Measurements from ENCODE around the gene VRK3.
A peak's percentile ranks its signal among the peaks of the same experiment; 100 is the strongest.
"Not testable (repeated sequence)": the region's sequence is repeated elsewhere in the genome, so short reads cannot be mapped to it uniquely, and the experiment has no call there.

VRK3 gene, protein sequence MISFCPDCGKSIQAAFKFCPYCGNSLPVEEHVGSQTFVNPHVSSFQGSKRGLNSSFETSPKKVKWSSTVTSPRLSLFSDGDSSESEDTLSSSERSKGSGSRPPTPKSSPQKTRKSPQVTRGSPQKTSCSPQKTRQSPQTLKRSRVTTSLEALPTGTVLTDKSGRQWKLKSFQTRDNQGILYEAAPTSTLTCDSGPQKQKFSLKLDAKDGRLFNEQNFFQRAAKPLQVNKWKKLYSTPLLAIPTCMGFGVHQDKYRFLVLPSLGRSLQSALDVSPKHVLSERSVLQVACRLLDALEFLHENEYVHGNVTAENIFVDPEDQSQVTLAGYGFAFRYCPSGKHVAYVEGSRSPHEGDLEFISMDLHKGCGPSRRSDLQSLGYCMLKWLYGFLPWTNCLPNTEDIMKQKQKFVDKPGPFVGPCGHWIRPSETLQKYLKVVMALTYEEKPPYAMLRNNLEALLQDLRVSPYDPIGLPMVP

DNA sequence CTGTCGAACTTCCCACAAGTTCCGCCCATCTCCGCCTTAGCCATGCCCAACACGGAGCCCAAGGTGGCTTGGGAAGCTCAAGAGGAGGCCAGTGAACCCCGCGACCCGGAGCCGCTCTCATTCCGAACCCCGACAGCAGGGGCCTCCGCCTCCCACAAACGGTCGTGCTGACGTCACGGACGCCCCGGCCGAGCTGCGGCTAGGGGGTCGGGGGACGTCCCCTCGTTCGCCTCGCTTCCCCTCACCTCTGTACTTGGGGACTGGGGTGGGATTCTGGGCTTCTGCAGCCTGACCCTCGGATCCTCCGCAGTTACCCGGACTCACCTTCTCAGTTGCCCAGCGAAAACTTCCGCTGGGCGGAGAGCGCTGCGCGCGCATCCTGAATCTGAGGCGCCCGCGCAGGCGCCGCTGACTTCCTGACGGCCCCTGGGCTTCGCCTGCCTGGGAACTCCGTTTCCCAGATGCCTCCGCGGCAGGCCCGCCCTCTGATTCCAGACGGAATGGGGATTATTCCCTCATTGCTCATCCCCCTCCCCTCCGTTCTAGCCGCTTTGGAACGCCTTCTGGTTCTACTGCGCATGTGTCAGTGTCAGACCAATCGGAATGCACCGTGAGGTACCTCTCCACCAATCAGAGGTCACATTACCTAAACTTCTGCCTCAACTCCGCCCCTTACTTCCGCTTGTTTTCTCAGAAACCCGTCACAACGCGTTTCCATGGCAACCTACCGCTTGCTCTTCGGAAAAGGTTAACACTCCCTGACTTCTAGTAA lies at the start of gene VRK3:
TSS of gene VRK3 (minus strand) at position 351 of the 772 bp plus-strand sequence. CDS start 9,210 bp downstream, outside the sequence.
- peak; percentile 100 for DNase-seq (ENCODE audit: low read depth, low spot score)

DNA sequence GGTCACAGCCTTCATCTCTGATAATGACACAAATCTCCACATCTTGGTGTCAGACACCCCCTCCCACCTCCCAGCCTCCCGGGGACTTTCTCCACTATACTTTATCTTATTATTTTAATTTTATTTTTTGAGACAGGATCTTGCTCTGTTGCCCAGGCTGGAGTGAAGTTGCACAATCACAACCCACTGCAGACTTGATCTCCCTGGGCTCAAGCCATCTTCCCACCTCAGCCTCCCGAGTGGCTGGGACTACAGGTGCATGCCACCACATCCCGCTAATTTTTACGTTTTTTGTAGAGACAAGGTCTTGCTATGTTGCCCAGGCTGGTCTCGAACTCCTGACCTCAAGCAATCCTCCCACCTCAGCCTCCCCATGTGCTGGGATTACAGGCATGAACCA lies 43.2 kb upstream of the VRK3 start:
- DNase-seq (ENCODE audit: low read depth, low spot score) = not testable (repeated sequence)

DNA sequence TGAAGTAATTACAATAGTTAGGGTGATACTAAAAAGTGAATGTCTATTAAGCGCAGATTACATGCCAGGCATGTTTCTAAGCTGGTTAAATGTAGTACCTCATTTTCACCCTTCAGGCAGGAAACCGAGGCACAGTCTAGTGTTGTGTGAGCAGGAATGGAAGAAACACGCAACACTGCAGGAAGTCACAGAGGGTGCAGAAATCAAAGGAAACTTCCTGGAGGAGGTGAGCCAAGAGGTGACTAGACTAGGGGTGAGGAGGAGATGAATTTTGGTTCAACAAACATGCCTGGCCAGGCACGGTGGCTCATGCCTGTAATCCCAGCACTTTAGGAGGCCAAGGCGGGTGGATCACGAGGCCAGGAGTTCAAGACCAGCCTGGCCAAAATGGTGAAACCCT lies 42.4 kb upstream of the VRK3 start:
- no peak for DNase-seq (ENCODE audit: low read depth, low spot score)

DNA sequence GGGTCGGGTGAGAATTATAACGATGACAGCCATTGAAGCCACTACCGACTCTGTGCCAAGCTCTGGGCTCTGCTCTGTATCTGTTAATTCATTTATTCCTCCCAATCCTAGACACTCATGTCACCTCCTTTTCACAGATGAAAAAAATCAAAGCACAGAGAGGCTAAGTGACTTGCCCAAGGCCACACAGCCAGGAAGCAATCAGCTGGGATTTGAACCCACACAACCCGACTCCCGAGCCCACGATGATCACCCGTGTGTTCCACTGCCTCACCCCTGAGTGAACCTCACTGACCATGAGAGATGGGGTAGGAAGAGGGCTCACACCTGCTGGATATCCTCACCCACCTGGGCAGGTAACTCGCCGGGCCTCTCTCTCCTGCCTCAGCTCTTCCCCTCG lies 40.8 kb upstream of the VRK3 start:
- no peak for DNase-seq (ENCODE audit: low read depth, low spot score)

- no peak for DNase-seq (ENCODE audit: low read depth, low spot score)
Observed at GRCh38 chr19:50061650-50062049, 36.5 kb upstream of the VRK3 start.

- DNase-seq (ENCODE audit: low read depth, low spot score) = no peak
Observed at GRCh38 chr19:50060107-50060506, 34.9 kb upstream of the VRK3 start.

GRCh38 chr19:50059045-50059444 lies 33.9 kb upstream of the VRK3 start:
- DNase-seq (ENCODE audit: low read depth, low spot score) = no peak

- DNase-seq (ENCODE audit: low read depth, low spot score) = no peak
Observed at GRCh38 chr19:50058425-50058824, 33.3 kb upstream of the VRK3 start.

DNA sequence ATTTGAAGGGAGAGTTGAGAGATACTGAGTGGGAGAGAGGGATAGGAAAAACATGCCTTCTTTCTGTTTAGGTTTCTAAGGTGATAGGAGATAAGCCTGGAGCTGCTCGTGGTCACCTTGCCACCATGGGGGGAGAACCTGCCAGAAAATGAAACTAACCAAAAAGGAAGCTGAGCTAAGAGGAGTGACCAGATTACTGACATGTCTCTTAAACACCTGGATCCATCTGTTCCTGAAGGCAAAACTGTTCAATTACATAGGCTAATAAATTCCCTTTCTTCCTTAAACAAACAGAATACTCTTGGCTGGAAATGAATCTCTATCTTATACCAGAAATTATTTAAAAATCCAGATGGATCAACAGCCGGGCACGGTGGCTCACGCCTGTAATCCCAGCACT lies 27.9 kb upstream of the VRK3 start:
- DNase-seq (ENCODE audit: low read depth, low spot score) = no peak

DNA sequence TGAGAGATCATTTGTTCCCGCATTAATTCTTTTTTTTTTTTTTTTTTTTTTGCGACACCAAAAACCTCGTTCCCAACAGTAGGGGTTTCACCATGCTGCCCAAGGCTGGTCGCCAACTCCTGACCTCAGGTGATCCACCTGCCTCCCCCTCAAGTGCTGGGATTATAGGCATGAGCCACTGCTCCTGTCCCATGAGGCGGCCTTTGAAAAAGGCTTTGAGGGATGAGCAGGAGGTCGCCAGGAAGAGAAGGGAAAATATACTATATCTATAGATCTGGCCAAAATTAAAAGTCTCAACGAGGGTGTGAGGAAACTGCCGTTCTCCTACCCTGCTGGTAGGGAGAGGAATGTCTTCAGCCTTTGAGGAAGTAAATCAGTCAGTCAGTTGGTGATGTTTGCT lies 26.8 kb upstream of the VRK3 start:
- DNase-seq (ENCODE audit: low read depth, low spot score) = no peak

GRCh38 chr19:50051228-50051895 lies 26.2 kb upstream of the VRK3 start:
- DNase-seq (ENCODE audit: low read depth, low spot score) = not testable (repeated sequence)

GRCh38 chr19:50050406-50051227 lies 25.4 kb upstream of the VRK3 start:
- DNase-seq (ENCODE audit: low read depth, low spot score) = peak; percentile 89

DNA sequence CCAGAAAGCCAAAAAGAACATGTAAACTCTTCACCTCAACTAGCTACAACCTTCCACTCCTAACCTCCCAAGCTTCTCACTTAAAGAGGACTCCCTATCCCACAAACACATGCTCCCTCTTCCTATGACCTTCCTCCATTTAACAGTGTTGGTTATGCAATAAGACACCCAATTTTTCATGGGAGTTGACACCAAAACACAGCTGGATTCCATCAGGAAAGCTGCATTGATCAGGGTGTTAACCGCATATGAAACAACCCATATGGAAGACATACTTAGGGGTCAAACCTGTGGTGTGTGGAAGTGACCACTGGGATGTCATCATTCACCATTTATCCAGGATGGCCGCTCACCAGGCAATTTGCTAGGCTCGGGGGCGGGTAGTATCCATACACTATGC lies 22.5 kb upstream of the VRK3 start:
- no peak for DNase-seq (ENCODE audit: low read depth, low spot score)

DNA sequence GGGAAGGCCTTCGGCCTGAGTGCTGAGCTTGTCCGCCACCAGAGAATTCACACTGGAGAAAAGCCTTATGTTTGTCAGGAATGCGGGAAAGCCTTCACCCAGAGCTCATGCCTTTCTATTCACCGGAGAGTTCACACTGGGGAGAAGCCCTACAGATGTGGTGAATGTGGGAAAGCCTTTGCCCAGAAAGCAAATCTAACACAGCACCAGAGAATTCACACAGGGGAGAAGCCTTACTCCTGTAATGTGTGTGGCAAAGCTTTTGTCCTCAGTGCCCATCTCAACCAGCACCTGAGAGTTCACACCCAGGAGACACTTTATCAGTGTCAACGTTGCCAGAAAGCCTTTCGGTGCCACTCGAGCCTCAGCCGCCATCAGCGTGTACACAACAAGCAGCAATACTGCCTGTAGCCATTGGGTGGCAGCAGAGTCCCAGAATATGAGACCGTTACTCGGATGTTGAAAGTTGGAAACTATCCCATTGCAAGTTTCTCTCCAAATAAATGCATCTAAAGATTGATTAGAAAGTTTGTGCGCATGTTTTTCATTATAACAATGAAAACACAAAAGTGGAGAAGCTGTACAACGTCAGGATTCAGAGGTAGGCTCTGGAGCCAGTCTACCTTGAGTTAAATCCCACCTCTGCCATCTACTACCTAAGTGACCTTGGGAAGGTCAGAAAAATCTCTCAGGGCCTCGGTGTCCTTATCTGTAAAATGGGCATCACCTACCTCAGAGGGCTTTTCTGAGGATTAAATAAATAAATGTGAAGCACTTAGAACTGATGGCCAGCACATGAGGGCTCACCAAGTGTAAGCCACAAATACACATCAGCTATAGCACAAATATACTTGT lies 21.7 kb upstream of the VRK3 start:
- peak; percentile 53 for DNase-seq (ENCODE audit: low read depth, low spot score)

DNA sequence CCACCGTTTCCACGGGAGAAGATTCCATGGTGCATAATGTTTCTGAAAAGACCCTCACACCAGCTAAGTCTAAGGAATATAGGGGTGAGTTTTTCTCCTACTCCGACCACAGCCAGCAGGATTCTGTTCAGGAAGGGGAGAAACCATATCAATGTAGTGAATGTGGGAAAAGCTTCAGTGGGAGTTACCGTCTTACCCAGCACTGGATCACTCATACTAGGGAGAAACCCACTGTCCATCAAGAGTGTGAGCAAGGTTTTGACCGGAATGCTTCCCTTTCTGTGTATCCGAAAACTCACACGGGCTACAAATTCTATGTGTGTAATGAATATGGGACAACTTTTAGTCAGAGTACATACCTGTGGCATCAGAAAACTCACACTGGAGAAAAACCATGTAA lies 19.8 kb upstream of the VRK3 start:
- no peak for DNase-seq (ENCODE audit: low read depth, low spot score)

DNA sequence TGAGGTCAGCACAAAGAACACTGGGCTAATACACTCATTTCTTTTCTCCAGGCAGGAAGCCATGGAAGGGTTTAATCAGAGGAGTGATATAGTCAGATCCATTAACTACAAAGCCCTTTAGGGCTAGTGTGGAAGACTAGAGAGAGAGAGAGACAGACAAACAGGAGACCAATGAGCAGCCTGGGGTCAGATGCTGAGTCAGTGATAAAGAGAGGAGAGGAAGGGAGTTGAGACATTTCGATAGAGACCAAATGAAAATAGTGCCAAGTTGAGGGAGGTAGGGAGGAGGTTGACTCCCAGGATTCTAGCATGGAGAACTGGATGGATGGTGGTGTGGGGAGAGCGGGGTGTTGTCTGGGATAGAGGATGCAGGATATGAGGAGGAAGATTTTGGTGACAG lies 18.8 kb upstream of the VRK3 start:
- no peak for DNase-seq (ENCODE audit: low read depth, low spot score)

GRCh38 chr19:50042363-50043024 lies 17.3 kb upstream of the VRK3 start:
- DNase-seq (ENCODE audit: low read depth, low spot score) = no peak

- DNase-seq (ENCODE audit: low read depth, low spot score) = no peak
Observed at GRCh38 chr19:50040967-50041366, 15.8 kb upstream of the VRK3 start.

DNA sequence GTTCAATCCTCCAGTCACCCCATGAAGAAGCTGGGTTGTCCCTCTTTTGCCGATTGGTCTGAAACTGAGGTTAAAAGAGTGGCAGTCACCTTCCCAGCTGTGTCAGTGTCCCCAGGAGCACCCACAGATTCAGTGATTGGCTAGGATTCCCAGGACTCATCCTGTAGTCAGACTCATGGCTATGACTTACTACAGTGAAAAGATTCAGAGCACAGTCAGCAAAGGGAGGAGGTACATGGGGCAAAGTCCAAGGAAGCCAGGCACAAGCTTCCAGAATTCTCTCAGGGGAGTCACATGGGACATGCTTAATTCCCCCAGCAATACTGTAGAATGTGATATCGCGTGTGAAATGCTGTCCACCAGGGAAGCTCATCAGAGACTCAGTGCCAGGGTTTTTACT lies 14.8 kb upstream of the VRK3 start:
- no peak for DNase-seq (ENCODE audit: low read depth, low spot score)

DNA sequence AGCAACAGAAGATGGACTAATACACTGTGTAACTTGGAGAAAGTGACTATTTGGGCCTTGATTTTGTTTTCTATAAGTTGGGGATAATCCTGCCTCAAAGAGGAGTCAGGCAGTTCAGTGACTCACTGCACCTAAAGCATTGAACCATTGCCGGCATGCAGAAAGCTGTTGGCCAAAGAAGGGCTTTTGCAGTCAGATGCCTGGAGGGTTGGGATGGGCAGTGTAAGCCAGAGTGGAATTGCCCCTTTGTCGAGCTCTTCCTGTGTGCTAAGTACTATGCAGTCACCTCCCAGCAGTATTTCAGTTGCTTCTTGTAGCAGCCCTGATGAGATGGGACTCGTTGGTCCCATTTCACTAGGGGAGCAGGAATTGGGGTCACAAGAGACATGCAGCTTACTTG lies 11.7 kb upstream of the VRK3 start:
- DNase-seq (ENCODE audit: low read depth, low spot score) = no peak
